T-cell (primary cell): Measurements from ENCODE around the gene BRD2. TPM values are rescaled to one million over a fixed set of nuclear protein-coding genes. Genes with fewer than 3 reads are reported as not detected.
A peak's percentile ranks its signal among the peaks of the same experiment; 100 is the strongest.

ENCODE experiments used
- ATAC-seq, 4 experiments: fragments of 200-7000 bp in 3 of 4; fragments of 150-1000 bp in 1 of 4; cut with Tn5 transposase; replicated peaks in 1 of 4; 1 replicate in 3 of 4; 2 replicates in 1 of 4; pipeline ENCODE4 v1.10.0; 2021; ENCODE audit warnings: moderate library complexity in 3 of 4, mild to moderate bottlenecking in 2 of 4, moderate number of reproducible peaks in 1 of 4
- CTCF ChIA-PET, 2 donors: fragments of 300-600 bp; sonication (Branson Sonifier 250); formaldehyde crosslinking; loops; one replicate each; lab custom pipeline; 2022; ENCODE audit warnings: antibody characterized with exemption in 2 of 2; lab: Charles Lee
- POLR2A ChIA-PET, 2 donors: fragments of 300-600 bp; sonication (Branson Sonifier 250); formaldehyde crosslinking; loops; one replicate each; lab custom pipeline; 2022; ENCODE audit warnings: antibody characterized with exemption in 2 of 2; lab: Charles Lee
- DNase-seq, 35 experiments: peaks; one replicate each; pipeline versions ENCODE4 v3.0.0 to v3.0.0-alpha.2; 2013 to 2023
- H3K27ac ChIP-seq: one replicate; pipeline ENCODE4 v1.5.1; 2013; ENCODE audit warnings: low read length
- H3K27me3 ChIP-seq, 2 experiments: replicated peaks in 1 of 2; 1 replicate in 1 of 2; 2 replicates in 1 of 2; pipeline versions ENCODE4 v1.6.1 to v1.7.0; 2013; ENCODE audit warnings: low read length in 1 of 2, mixed read lengths in 1 of 2; ENCODE audit not compliant: control insufficient read depth in 2 of 2, insufficient read depth in 2 of 2; ENCODE audit errors: extremely low read depth in 1 of 2
- H3K36me3 ChIP-seq, 2 donors: 1 replicate in 1 of 2; 2 replicates in 1 of 2; pipeline versions ENCODE4 v1.6.1 to v1.7.0; 2013; ENCODE audit warnings: low read length in 1 of 2; ENCODE audit not compliant: control insufficient read depth in 2 of 2, insufficient read depth in 1 of 2; ENCODE audit errors: extremely low read depth in 1 of 2
- H3K4me1 ChIP-seq, 2 experiments: 1 replicate in 1 of 2; 2 replicates in 1 of 2; pipeline versions ENCODE4 v1.6.1 to v1.7.0; 2013; ENCODE audit warnings: low read length in 2 of 2, mixed read lengths in 1 of 2; ENCODE audit not compliant: insufficient read depth in 2 of 2, control insufficient read depth in 1 of 2; ENCODE audit errors: extremely low read depth in 1 of 2
- H3K4me3 ChIP-seq, 2 donors: 1 replicate in 1 of 2; 2 replicates in 1 of 2; pipeline versions ENCODE4 v1.5.1 to v1.7.0; 2013; ENCODE audit warnings: mild to moderate bottlenecking in 2 of 2, low read length in 1 of 2, moderate library complexity in 1 of 2; ENCODE audit not compliant: control insufficient read depth in 1 of 2; ENCODE audit errors: extremely low read depth in 1 of 2
- H3K9me3 ChIP-seq: 2 replicates; pipeline ENCODE4 v1.7.0; 2013
- H3K27ac Mint-ChIP-seq, 2 donors: one replicate each; pipeline ENCODE4 v1.8.0; 2020 to 2021; ENCODE audit warnings: mild to moderate bottlenecking in 2 of 2, mixed read lengths in 2 of 2
- H3K27me3 Mint-ChIP-seq, 2 donors: one replicate each; pipeline ENCODE4 v1.8.0; 2021 to 2022; ENCODE audit warnings: mixed read lengths in 2 of 2
- H3K36me3 Mint-ChIP-seq: one replicate; pipeline ENCODE4 v1.8.0; 2021; ENCODE audit warnings: mixed read lengths
- H3K4me1 Mint-ChIP-seq, 3 donors: one replicate each; pipeline ENCODE4 v1.8.0; 2020 to 2022; ENCODE audit warnings: mixed read lengths in 3 of 3, mild to moderate bottlenecking in 1 of 3
- H3K4me3 Mint-ChIP-seq, 3 donors: one replicate each; pipeline ENCODE4 v1.8.0; 2020 to 2022; ENCODE audit warnings: mild to moderate bottlenecking in 3 of 3, mixed read lengths in 3 of 3, moderate library complexity in 3 of 3
- H3K9me3 Mint-ChIP-seq, 3 donors: one replicate each; pipeline ENCODE4 v1.8.0; 2020 to 2022; ENCODE audit warnings: mixed read lengths in 3 of 3
- WGBS: methylation state at CpG from one replicate; pipeline ENCODE4 v1.1.5; 2013; ENCODE audit warnings: missing lambda C conversion rate; ENCODE audit not compliant: insufficient coverage; 5-methylcytosine and 5-hydroxymethylcytosine counted together
- total RNA-seq, 35 experiments: library from RNA in 6 of 35; stranded (reverse) in 6 of 35; fragments of 120-200 nt in 1 of 35; gene quantifications; one replicate each; pipeline versions ENCODE4 v1.2.1 to v1.2.4 and lab custom pipeline; 2013 to 2026

Gene BRD2
- total RNA-seq, 5 donors from 2014 or later (not counting 1 experiment from before 2014, with no cell fraction given), result 320 to 383 (median 358) TPM

- no peak for DNase-seq
- peak overlapping the region; percentile 72 to 89 for H3K4me3 ChIP-seq
- no peaks in the 10 kb centered on the region for H3K9me3 ChIP-seq
- Mint-ChIP-seq H3K27me3 (no peaks in the 10 kb centered on the region), H3K27ac (peak overlapping the region; percentile 74 to 99), H3K4me3 (peak overlapping the region; percentile 96 to 99 (median 99)), H3K9me3 (no peaks in the 10 kb centered on the region), H3K36me3 (peaks cover 76% of the 10 kb centered on the region), H3K4me1 (peaks cover 44 to 69% (median 55%) of the 10 kb centered on the region in 3 donors)
- peaks cover 0 to 57% of the 10 kb centered on the region in 2 donors for H3K36me3 ChIP-seq
- peak overlapping the region; percentile 56 for H3K27ac ChIP-seq
- peaks cover 0 to 4% of the 10 kb centered on the region in 2 experiments for H3K27me3 ChIP-seq
- ATAC-seq, result no peak
- POLR2A ChIA-PET, result interaction anchor here (0.8 to 3.4 kb wide), 4 partner anchors 10 to 41 kb away, joined by 3 to 49 read pairs (median 3); partner anchors contain the start of gene HLA-DMA (in 1 of the 2)
- CTCF ChIA-PET, result interaction anchor here (0.6 to 14.4 kb wide), 8 partner anchors 7 to 136 kb away, joined by 3 to 207 read pairs (median 9); partner anchors contain the start of genes HLA-DMA (in 2 of the 2), PSMB9 (in 1 of the 2), TAP1 (in 1 of the 2) and TAP2 (in 1 of the 2)
- WGBS, result 2% methylated on average over 6 of the region's 14 CpGs
- peaks cover 20 to 48% of the 10 kb centered on the region in 2 experiments for H3K4me1 ChIP-seq
Observed at GRCh38 chr6:32974541-32975308, 6.3 kb downstream of the BRD2 start.

DNA sequence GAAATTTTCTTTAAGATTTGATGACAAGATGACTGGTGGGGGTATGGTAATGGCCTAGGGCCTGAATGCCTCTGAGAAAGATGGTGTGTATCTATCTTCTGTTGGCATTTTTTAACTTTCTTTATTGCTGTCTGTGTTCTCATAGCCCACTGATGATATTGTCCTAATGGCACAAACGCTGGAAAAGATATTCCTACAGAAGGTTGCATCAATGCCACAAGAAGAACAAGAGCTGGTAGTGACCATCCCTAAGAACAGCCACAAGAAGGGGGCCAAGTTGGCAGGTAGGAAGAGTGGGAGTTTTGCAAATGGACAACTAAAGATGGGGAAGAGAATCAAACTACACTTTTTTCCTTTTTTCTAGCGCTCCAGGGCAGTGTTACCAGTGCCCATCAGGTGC, 7.5 kb downstream of the BRD2 start:
- DNase-seq (no peak), ATAC-seq (no peak)
- peaks cover 88% of the 10 kb centered on the region for H3K36me3 Mint-ChIP-seq
- Histone ChIP-seq H3K27ac (peak overlapping the region; percentile 36), H3K4me3 (no peak overlapping the region), H3K4me1 (peaks cover 20 to 47% of the 10 kb centered on the region in 2 experiments), H3K9me3 (no peaks in the 10 kb centered on the region), H3K36me3 (peaks cover 2 to 68% of the 10 kb centered on the region in 2 donors), H3K27me3 (peaks cover 0 to 4% of the 10 kb centered on the region in 2 experiments)
- no peaks in the 10 kb centered on the region for H3K27me3 Mint-ChIP-seq
- H3K27ac Mint-ChIP-seq, result peak overlapping the region; percentile 73 to 99
- H3K4me1 Mint-ChIP-seq, result peaks cover 44 to 70% (median 61%) of the 10 kb centered on the region in 3 donors
- POLR2A ChIA-PET, result no interaction called here
- peak overlapping the region; percentile 96 to 99 (median 99) for H3K4me3 Mint-ChIP-seq
- WGBS, result no CpG with 5 or more reads among the region's 2 CpGs
- CTCF ChIA-PET, result interaction anchor here in 1 of 2 donors (1.0 kb wide), 1 partner anchor 8 kb away, joined by 4 read pairs; no protein-coding TSS in a partner anchor
- H3K9me3 Mint-ChIP-seq, result no peaks in the 10 kb centered on the region

- Mint-ChIP-seq H3K4me1 (peaks cover 44 to 65% (median 62%) of the 10 kb centered on the region in 3 donors), H3K4me3 (peak overlapping the region; percentile 96 to 99 (median 99)), H3K27me3 (no peaks in the 10 kb centered on the region), H3K36me3 (peaks cover 83% of the 10 kb centered on the region), H3K27ac (peak overlapping the region; percentile 73 to 99), H3K9me3 (no peaks in the 10 kb centered on the region)
- no peaks in the 10 kb centered on the region for H3K9me3 ChIP-seq
- 93% methylated on average over 3 of the region's 7 CpGs for WGBS
- no peak overlapping the region for H3K4me3 ChIP-seq
- H3K4me1 ChIP-seq, result peaks cover 20 to 46% of the 10 kb centered on the region in 2 experiments
- H3K27me3 ChIP-seq, result peaks cover 0 to 4% of the 10 kb centered on the region in 2 experiments
- H3K27ac ChIP-seq, result peak overlapping the region; percentile 36
- peaks cover 2 to 73% of the 10 kb centered on the region in 2 donors for H3K36me3 ChIP-seq
- ChIA-PET CTCF (interaction anchor here in 1 of 2 donors (0.6 kb wide), 2 partner anchors 8 to 76 kb away, joined by 3 to 6 read pairs; no protein-coding TSS in a partner anchor), POLR2A (interaction anchor here in 1 of 2 donors (0.5 to 0.8 kb wide), 2 partner anchors 22 to 44 kb away, joined by 4 to 5 read pairs; no protein-coding TSS in a partner anchor)
- ATAC-seq (no peak), DNase-seq (no peak)
Observed at GRCh38 chr6:32976334-32977069, 8.1 kb downstream of the BRD2 start.

- CTCF ChIA-PET, result interaction anchor here in 1 of 2 donors (0.6 kb wide), 1 partner anchor 77 kb away, joined by 6 read pairs; no protein-coding TSS in a partner anchor
- no peak overlapping the region for H3K4me3 ChIP-seq
Observed at GRCh38 chr6:32977272-32977952, 9.0 kb downstream of the BRD2 start.

GRCh38 chr6:32977953-32978324, 9.5 kb downstream of the BRD2 start:
- Mint-ChIP-seq H3K4me1 (peaks cover 49 to 68% (median 63%) of the 10 kb centered on the region in 3 donors), H3K27me3 (no peaks in the 10 kb centered on the region), H3K9me3 (no peaks in the 10 kb centered on the region), H3K36me3 (peaks cover 78% of the 10 kb centered on the region), H3K4me3 (peak overlapping the region in 1 of 3 donors; percentile 99), H3K27ac (peak overlapping the region in 1 of 2 donors; percentile 48)
- Histone ChIP-seq H3K4me1 (peaks cover 20 to 44% of the 10 kb centered on the region in 2 experiments), H3K27me3 (no peaks in the 10 kb centered on the region), H3K27ac (no peak overlapping the region), H3K36me3 (peaks cover 2 to 77% of the 10 kb centered on the region in 2 donors), H3K4me3 (no peak overlapping the region), H3K9me3 (no peaks in the 10 kb centered on the region)
- DNase-seq, result no peak
- ChIA-PET CTCF (no interaction called here), POLR2A (interaction anchor here in 1 of 2 donors (0.6 kb wide), 1 partner anchor 10 kb away, joined by 3 read pairs; no protein-coding TSS in a partner anchor)
- no CpG with 5 or more reads among the region's 7 CpGs for WGBS
- ATAC-seq, result no peak

More at GRCh38 chr6:32977272-32977952, 9.0 kb downstream of the BRD2 start:
- POLR2A ChIA-PET, result interaction anchor here in 1 of 2 donors (0.8 kb wide), 1 partner anchor 45 kb away, joined by 5 read pairs; no protein-coding TSS in a partner anchor
- peaks cover 0 to 4% of the 10 kb centered on the region in 2 experiments for H3K27me3 ChIP-seq
- peaks cover 20 to 44% of the 10 kb centered on the region in 2 experiments for H3K4me1 ChIP-seq
- H3K36me3 ChIP-seq, result peaks cover 2 to 77% of the 10 kb centered on the region in 2 donors
- WGBS, result 63% methylated on average over 4 of the region's 10 CpGs
- Mint-ChIP-seq H3K4me1 (peaks cover 48 to 68% (median 67%) of the 10 kb centered on the region in 3 donors), H3K9me3 (no peaks in the 10 kb centered on the region), H3K27ac (peak overlapping the region; percentile 1 to 48), H3K36me3 (peaks cover 83% of the 10 kb centered on the region), H3K27me3 (no peaks in the 10 kb centered on the region), H3K4me3 (peak overlapping the region in 1 of 3 donors; percentile 99)
- ATAC-seq (no peak), DNase-seq (no peak)
- no peaks in the 10 kb centered on the region for H3K9me3 ChIP-seq
- H3K27ac ChIP-seq, result no peak overlapping the region
